Chondrocyte (in vitro differentiated cells): ENCODE results near the gene CPN2. TPM values are rescaled to one million over a fixed set of nuclear protein-coding genes. Genes with fewer than 3 reads are reported as not detected.

ENCODE experiments used
- DNase-seq: peaks from one replicate; pipeline ENCODE4 v3.0.0; 2021; ENCODE audit warnings: mixed read lengths, low spot score
- H3K27ac Mint-ChIP-seq: one replicate; pipeline ENCODE4 v1.8.0; 2021; ENCODE audit warnings: mild to moderate bottlenecking, moderate library complexity, mixed read lengths; ENCODE audit not compliant: unreplicated experiment
- H3K27me3 Mint-ChIP-seq: 2 replicates; pipeline ENCODE4 v1.8.0; 2021; ENCODE audit warnings: low read depth, mixed read lengths
- H3K36me3 Mint-ChIP-seq: 2 replicates; pipeline ENCODE4 v1.8.0; 2021; ENCODE audit warnings: low read depth, mixed read lengths
- H3K4me1 Mint-ChIP-seq: 2 replicates; pipeline ENCODE4 v1.8.0; 2021; ENCODE audit warnings: low read depth, mild to moderate bottlenecking, mixed read lengths
- H3K4me3 Mint-ChIP-seq: one replicate; pipeline ENCODE4 v1.8.0; 2021; ENCODE audit warnings: mild to moderate bottlenecking, moderate library complexity, mixed read lengths; ENCODE audit not compliant: unreplicated experiment
- H3K9me3 Mint-ChIP-seq: 2 replicates; pipeline ENCODE4 v1.8.0; 2021; ENCODE audit warnings: low read depth, mixed read lengths
- CTCF ChIP-seq: fragments of 200-600 bp; sonication (generic); IDR thresholded peaks from 2 replicates; pipeline ENCODE4 v1.5.0; 2021; ENCODE audit warnings: antibody characterized with exemption, mild to moderate bottlenecking, moderate library complexity
- total RNA-seq: library from RNA; stranded (reverse); gene quantifications from 3 replicates; pipeline ENCODE4 v1.2.1, GENCODE V29; 2021

The CPN2 gene
- total RNA-seq, 1 donor from 2014 or later, result not detected

- H3K36me3 Mint-ChIP-seq, result peaks cover 1% of the 10 kb centered on the region
- TF ChIP-seq CTCF, result no peak
- peaks cover 70% of the 10 kb centered on the region for H3K27me3 Mint-ChIP-seq
- H3K4me3 Mint-ChIP-seq, result no peak overlapping the region
- H3K4me1 Mint-ChIP-seq, result peaks cover 13% of the 10 kb centered on the region
- H3K9me3 Mint-ChIP-seq, result no peaks in the 10 kb centered on the region
- H3K27ac Mint-ChIP-seq, result no peak overlapping the region
- no peak for DNase-seq
Observed at GRCh38 chr3:194307849-194308248, 43.3 kb downstream of the CPN2 start.

GRCh38 chr3:194306771-194307640 is 44.1 kb downstream of the CPN2 start:
- Mint-ChIP-seq H3K4me3 (no peak overlapping the region), H3K27me3 (peaks cover 62% of the 10 kb centered on the region), H3K4me1 (peaks cover 8% of the 10 kb centered on the region), H3K36me3 (peaks cover 1% of the 10 kb centered on the region), H3K9me3 (no peaks in the 10 kb centered on the region), H3K27ac (no peak overlapping the region)
- DNase-seq, result no peak
- TF ChIP-seq CTCF, result no peak

GRCh38 chr3:194306109-194306686 is 44.9 kb downstream of the CPN2 start:
- H3K4me1 Mint-ChIP-seq, result peaks cover 8% of the 10 kb centered on the region
- DNase-seq, result no peak
- no peaks in the 10 kb centered on the region for H3K9me3 Mint-ChIP-seq
- TF ChIP-seq CTCF, result no peak
- peaks cover 54% of the 10 kb centered on the region for H3K27me3 Mint-ChIP-seq
- no peak overlapping the region for H3K4me3 Mint-ChIP-seq
- peaks cover 1% of the 10 kb centered on the region for H3K36me3 Mint-ChIP-seq
- no peak overlapping the region for H3K27ac Mint-ChIP-seq

GRCh38 chr3:194305356-194306108 is 45.6 kb downstream of the CPN2 start:
- Mint-ChIP-seq H3K27ac (no peak overlapping the region), H3K36me3 (peaks cover 1% of the 10 kb centered on the region), H3K9me3 (no peaks in the 10 kb centered on the region), H3K27me3 (peaks cover 48% of the 10 kb centered on the region), H3K4me1 (peaks cover 8% of the 10 kb centered on the region), H3K4me3 (no peak overlapping the region)
- no peak for TF ChIP-seq CTCF
- no peak for DNase-seq
